HG03457 (cell line): ENCODE data around the gene DYRK4.

Experiments
- ATAC-seq: cut with Tn5 transposase; IDR thresholded peaks from one replicate; pipeline ENCODE4 v1.9.1; 2021; ENCODE audit warnings: moderate number of reproducible peaks; ENCODE audit not compliant: unreplicated experiment

The DYRK4 gene

GRCh38 chr12:4615667-4616066, 53.7 kb downstream of the DYRK4 start:
- ATAC-seq, result no peak

GRCh38 chr12:4621511-4621910, 59.5 kb downstream of the DYRK4 start:
- ATAC-seq, result no peak

GRCh38 chr12:4626543-4626942, 64.5 kb downstream of the DYRK4 start:
- no peak for ATAC-seq

- ATAC-seq, result no peak
These were observed 66.4 kb downstream of the DYRK4 start for GRCh38 chr12:4628406-4628805.

- no peak for ATAC-seq
These were observed 68.3 kb downstream of the DYRK4 start for GRCh38 chr12:4630262-4630661.

- no peak for ATAC-seq
These were observed 81.7 kb downstream of the DYRK4 start for GRCh38 chr12:4643747-4644146.

GRCh38 chr12:4645023-4645422, 83.0 kb downstream of the DYRK4 start:
- no peak for ATAC-seq

- no peak for ATAC-seq
These were observed 86.1 kb downstream of the DYRK4 start for GRCh38 chr12:4648104-4648500.

- peak; percentile 65 for ATAC-seq
These were observed 86.7 kb downstream of the DYRK4 start, which contains the start of the genes AKAP3 and NDUFA9 for GRCh38 chr12:4648501-4649357. Gene AKAP3 (minus strand): TSS chr12:4649051. CDS start chr12:4638196, 10,855 bp downstream. Gene NDUFA9 (plus strand): TSS chr12:4649114. CDS start chr12:4649127, 13 bp downstream.

- peak; percentile 20 for ATAC-seq
These were observed 87.3 kb downstream of the DYRK4 start for GRCh38 chr12:4649358-4649661.

- ATAC-seq, result no peak
These were observed 91.2 kb downstream of the DYRK4 start for GRCh38 chr12:4653257-4653656.

- ATAC-seq, result no peak
These were observed 91.7 kb downstream of the DYRK4 start for GRCh38 chr12:4653691-4654090.
